KG1 (cell line): ENCODE data around the gene PDE2A.
"Not testable (repeated sequence)": the region's sequence is repeated elsewhere in the genome, so short reads cannot be mapped to it uniquely, and the experiment has no call there.

ENCODE experiments used
- DNase-seq: peaks from one replicate; lab custom pipeline; 2025; lab: John Stamatoyannopoulos, UW

PDE2A gene

DNA sequence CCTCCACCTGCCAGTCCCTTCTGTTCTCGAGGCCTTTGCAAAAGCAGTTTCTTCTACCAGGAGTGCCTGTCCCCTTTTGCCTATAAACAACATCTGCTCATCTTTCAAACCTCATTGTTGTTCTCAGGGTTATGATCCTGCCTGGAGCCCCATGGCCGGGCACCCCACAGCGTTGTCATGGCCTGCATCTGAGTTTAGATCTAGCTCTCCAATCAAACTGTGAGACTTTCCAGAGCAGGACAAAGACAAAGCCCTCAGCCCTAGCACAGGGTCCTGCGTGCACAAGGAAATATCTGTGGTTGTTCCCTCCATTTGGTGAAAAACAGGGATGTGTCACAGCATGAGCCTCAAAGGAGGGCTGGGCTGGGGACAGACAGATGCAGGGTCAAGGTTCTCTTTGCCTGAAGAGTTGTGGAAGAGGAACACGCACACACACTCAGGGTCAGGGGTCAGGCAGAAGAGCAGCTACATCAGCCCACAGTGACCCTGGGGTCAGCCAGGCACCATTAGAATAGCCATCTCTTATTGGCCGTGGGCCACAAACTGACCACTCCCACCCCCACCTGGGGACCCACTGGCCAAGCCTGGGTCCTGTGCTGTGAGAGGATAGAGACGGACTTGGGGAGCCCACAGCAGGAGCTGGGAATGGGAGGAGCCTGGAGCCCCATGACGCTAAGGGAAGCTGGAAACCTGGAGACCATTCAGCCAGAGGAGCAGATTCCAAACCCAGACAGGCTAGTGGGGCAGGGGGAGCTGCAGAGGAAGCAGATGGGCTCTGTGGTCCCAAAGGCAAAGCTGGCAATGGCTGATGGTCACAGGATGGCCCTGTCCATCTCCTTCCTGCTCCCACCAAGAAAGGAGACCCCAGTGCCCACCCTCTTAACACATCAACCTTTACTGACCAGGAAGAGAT is 99.4 kb downstream of the PDE2A start:
- DNase-seq, result no peak

DNA sequence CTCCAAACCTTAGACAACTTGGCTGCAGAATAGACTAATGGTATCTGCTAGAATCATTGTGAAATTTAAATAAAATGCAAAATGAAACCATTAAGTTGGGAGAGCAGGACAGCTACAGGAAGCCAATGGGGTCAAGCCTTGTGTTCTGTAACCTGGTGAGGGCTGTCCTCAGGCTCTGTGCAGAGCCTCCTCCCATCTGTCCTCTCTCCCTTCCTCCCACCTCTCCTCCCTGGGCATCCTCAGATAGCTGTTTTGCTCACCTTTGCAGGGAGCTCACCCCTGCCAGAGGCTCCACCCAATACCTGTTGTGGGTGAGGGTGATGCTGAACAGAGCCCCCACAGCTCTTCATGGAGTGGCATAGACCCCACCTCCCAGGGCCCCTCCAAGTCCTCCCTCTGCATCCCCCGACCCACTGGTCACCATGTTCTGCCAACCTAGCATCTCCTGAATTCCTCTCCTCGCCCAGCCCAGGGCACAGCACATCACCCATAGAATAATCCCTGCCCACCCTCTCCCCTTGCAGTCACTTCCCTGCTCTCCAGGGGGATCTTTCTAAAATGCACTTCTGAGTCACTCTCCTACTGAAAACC is 100.3 kb downstream of the PDE2A start:
- no peak for DNase-seq

DNA sequence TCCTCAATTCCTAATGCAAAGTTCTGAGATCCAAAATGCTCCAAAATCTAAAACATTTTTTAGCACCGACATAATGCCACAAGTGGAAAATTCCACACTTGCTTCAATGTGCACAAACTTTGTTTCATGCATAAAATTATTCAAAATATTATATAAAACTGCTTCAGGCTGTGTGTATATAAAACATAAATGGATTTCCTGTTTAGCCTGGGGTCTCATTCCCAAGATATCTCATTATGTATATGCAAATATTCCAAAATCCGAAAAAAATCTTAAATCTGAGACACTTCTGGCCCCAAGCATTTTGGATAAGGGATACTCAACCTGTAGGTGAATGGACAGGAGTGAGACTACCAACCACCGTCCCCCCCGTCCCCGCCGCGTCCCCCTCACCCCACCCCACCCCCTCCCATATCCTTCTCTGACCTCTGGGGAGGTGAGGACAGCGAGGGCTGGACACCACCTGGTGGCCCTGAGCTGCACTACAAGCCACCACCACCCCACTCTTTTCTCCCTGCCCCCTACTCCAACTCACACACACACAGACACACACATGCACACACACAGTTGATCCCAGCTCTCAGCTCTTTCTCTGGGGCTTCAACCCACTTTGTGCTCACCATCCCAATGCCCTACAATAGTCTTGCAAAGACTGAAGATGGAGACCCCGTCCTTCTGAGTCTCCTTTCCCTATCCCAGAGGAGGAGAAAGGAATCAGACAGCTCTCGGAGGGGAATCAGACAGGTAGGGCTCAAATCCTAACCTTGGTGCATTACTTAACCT is 101.0 kb downstream of the PDE2A start:
- DNase-seq, result no peak

DNA sequence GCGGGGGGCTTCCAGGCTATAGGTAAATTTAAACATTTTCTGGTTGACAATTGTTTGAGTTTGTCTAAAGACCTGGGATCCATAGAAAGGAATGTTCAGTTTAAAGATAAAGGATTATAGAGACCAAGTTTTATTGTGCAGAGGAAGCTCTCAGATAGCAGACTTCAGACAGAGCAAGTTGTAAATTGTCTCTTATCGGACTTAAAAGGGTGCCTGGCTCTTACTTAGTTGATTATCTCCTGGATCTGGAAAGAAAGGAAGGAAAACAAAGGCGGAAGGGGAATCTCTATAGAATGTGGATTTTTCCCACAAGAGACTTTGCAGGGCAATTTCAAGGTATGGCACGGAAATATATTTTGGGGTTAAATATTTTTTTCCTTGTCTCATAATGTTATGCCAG is 101.7 kb downstream of the PDE2A start:
- DNase-seq, result not testable (repeated sequence)

DNA sequence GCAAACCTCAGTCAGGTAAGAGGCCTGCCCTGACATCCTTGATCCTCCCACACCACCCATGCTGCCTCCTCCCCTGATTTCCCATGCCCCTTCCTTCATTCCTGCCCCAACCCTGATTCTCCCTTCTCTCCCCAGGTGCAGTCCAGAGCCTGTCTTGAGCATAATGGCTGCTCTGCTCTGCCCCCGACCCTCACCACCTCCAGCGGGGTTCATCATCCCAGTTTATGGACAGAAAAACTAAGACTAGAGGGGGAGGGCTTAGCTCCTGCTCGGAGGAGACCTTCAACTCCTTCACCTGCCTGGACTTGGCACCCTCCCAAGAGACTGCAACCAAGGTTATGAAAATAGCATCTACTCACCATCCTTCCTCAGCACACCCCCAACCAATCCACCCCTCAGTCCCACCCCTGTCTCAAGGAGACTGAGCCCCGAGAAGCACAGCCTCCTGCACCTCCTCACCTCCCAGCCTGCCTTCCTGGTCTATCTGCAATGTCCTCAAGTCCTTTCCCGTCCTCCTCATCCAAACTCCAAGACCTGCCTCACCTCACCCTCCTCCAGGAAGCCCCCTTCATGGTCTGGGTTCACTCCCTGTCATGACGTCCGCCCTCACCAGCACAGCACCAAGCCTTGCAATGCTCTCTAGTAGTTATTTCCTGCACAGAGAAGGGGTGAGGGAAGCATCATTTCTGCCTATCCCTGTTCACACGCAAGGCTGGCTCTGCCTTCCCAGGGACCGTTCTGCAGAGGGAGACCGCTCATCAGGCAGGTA is 103.1 kb downstream of the PDE2A start:
- no peak for DNase-seq

GRCh38 chr11:72569966-72570892 is 104.0 kb downstream of the PDE2A start:
- no peak for DNase-seq

- no peak for DNase-seq
These were observed 105.4 kb downstream of the PDE2A start for GRCh38 chr11:72568861-72569260.

- DNase-seq, result no peak
These were observed 111.8 kb downstream of the PDE2A start for GRCh38 chr11:72562431-72562830.

GRCh38 chr11:72561856-72562255 is 112.4 kb downstream of the PDE2A start:
- no peak for DNase-seq

DNA sequence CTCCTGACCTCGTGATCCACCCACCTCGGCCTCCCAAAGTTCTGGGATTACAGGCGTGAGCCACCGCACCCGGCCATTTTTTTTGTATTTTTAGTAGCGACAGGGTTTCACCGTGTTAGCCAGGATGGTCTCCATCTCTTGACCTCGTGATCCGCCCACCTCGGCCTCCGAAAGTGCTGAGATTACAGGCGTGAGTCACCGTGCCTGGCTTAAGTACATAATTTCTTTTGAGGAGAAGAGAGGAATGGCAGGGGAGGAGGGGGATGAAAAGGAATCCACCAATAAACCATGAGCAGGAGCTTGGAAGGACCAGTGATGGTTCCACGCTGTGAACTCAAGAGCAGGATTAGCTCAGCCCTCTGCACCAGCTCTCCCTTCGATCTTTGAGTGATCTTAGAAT is 113.4 kb downstream of the PDE2A start:
- not testable (repeated sequence) for DNase-seq

- DNase-seq, result no peak
These were observed 117.8 kb downstream of the PDE2A start for GRCh38 chr11:72556433-72556832.

- not testable (repeated sequence) for DNase-seq
These were observed 119.2 kb downstream of the PDE2A start for GRCh38 chr11:72555014-72555522.

- no peak for DNase-seq
These were observed 120.5 kb downstream of the PDE2A start for GRCh38 chr11:72553706-72554105.

GRCh38 chr11:72552399-72552910 is 121.8 kb downstream of the PDE2A start:
- DNase-seq, result no peak

- no peak for DNase-seq
These were observed 122.7 kb downstream of the PDE2A start for GRCh38 chr11:72551571-72551970.

DNA sequence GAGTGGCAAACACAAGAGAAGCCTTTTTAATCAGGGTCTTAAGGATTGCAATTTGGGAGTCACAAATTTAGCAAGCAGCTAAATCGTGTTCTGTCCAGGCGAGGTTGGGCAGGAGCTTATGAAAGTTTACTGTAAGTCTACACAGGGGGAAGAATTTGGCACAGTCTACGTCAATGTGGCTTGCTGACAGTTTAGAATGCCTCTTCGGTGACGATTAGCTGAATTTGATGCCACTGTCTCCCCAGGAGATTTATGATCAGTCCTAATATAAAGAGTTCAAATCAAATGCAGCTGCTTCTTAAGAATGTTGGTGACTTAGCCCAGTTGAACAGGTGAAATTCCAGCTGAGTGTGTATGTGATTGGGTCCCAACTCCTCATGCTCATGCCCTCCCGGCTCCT is 125.8 kb downstream of the PDE2A start:
- DNase-seq, result no peak

- DNase-seq, result no peak
These were observed 127.4 kb downstream of the PDE2A start for GRCh38 chr11:72546866-72547265.

- no peak for DNase-seq
These were observed 129.6 kb downstream of the PDE2A start for GRCh38 chr11:72544589-72544988.

DNA sequence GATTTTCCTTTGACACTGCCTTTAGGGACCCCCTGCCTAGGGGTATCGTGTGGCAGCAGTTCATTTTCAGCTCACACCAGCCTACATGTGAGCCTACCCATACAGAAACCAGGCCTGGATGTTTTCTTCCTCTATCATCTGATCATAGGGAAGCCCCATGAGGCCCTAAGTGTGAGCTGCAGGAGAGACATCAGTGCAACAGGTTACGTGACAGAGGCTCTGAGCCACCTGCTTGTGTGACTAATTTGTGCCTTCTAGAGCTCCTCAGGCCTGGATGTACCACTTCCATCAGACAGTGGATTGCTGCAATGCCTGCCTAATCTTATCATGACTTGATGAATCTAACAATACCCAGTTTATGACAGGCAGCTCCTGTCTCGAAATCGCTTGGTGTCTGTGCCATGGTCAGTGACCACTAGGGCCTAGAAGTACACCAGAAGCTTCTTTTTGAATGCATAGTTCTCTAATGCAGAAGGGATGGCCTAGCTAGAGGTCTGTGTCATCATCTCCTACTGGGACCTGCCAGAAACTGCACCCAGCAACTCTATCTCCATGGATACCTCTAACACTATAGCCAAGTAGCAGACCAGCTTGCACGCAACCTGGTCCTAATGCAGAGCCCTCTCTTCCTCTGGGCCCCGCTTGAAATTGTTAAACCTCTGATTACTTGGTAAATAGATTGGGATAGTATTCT is 130.2 kb downstream of the PDE2A start:
- no peak for DNase-seq
